Thoracic aorta (tissue), 2 donors: ENCODE measurements around the gene LIF. TPM values are rescaled to one million over a fixed set of nuclear protein-coding genes. Genes with fewer than 3 reads are reported as not detected.

ENCODE experiments used
- ATAC-seq: fragments of 150-250 bp; one replicate; pipeline ENCODE4 v1.8.0; 2017; ENCODE audit warnings: low read depth; ENCODE audit not compliant: insufficient number of reproducible peaks, low FRiP score
- DNase-seq: peaks from one replicate; pipeline ENCODE4 v3.0.0-alpha.2; 2020; ENCODE audit warnings: low spot score
- H3K27ac ChIP-seq, 2 donors: fragments of 200-600 bp; sonication (generic); 1 replicate in 1 of 2; 2 replicates in 1 of 2; pipeline ENCODE4 v1.5.1; 2016; ENCODE audit warnings: mild to moderate bottlenecking in 2 of 2, moderate library complexity in 2 of 2
- H3K27me3 ChIP-seq: fragments of 200-600 bp; sonication (generic); replicated peaks from 2 replicates; pipeline ENCODE4 v1.6.0; 2016; ENCODE audit warnings: mild to moderate bottlenecking; ENCODE audit not compliant: insufficient read depth
- H3K36me3 ChIP-seq: fragments of 200-600 bp; sonication (generic); one replicate; pipeline ENCODE4 v1.5.1; 2016
- H3K4me1 ChIP-seq, 2 donors: fragments of 200-600 bp; sonication (generic); 1 replicate in 1 of 2; 2 replicates in 1 of 2; pipeline versions ENCODE4 v1.5.1 to v1.6.0; 2016; ENCODE audit warnings: low read depth in 2 of 2, mild to moderate bottlenecking in 1 of 2; ENCODE audit not compliant: control insufficient read depth in 1 of 2
- H3K4me3 ChIP-seq: fragments of 200-600 bp; sonication (generic); 2 replicates; pipeline ENCODE4 v1.5.1; 2016; ENCODE audit warnings: mild to moderate bottlenecking
- H3K9me3 ChIP-seq: fragments of 200-600 bp; sonication (generic); 2 replicates; pipeline ENCODE4 v1.5.1; 2016
- total RNA-seq, 2 donors: library from RNA; depleted of rRNA; stranded (reverse); fragments of >200 nt; gene quantifications; one replicate each; pipeline versions ENCODE4 v1.1.0 to v1.2.3, GENCODE V29; 2016
- TF ChIP-seq, protein P1 (sequence below): fragments of 200-600 bp; sonication (generic); IDR thresholded peaks from one replicate; pipeline ENCODE4 v1.5.1; 2019; ENCODE audit warnings: antibody characterized with exemption

LIF gene
- total RNA-seq, 2 donors from 2014 or later, result 1.4 to 11.3 TPM

- no peaks in the 10 kb centered on the region for H3K4me1 ChIP-seq
- H3K36me3 ChIP-seq, result no peaks in the 10 kb centered on the region
- no peak for ATAC-seq
- H3K4me3 ChIP-seq, result no peak overlapping the region
- TF ChIP-seq, protein P1, sequence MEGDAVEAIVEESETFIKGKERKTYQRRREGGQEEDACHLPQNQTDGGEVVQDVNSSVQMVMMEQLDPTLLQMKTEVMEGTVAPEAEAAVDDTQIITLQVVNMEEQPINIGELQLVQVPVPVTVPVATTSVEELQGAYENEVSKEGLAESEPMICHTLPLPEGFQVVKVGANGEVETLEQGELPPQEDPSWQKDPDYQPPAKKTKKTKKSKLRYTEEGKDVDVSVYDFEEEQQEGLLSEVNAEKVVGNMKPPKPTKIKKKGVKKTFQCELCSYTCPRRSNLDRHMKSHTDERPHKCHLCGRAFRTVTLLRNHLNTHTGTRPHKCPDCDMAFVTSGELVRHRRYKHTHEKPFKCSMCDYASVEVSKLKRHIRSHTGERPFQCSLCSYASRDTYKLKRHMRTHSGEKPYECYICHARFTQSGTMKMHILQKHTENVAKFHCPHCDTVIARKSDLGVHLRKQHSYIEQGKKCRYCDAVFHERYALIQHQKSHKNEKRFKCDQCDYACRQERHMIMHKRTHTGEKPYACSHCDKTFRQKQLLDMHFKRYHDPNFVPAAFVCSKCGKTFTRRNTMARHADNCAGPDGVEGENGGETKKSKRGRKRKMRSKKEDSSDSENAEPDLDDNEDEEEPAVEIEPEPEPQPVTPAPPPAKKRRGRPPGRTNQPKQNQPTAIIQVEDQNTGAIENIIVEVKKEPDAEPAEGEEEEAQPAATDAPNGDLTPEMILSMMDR, result no peak
- no peaks in the 10 kb centered on the region for H3K27me3 ChIP-seq
- DNase-seq, result no peak
- H3K9me3 ChIP-seq, result no peaks in the 10 kb centered on the region
- H3K27ac ChIP-seq, result no peak overlapping the region
Observed at GRCh38 chr22:30227438-30228228, 18.9 kb downstream of the LIF start.

- Histone ChIP-seq H3K27me3 (no peaks in the 10 kb centered on the region), H3K4me1 (no peaks in the 10 kb centered on the region), H3K4me3 (no peak overlapping the region), H3K27ac (no peak overlapping the region), H3K9me3 (no peaks in the 10 kb centered on the region), H3K36me3 (no peaks in the 10 kb centered on the region)
- TF ChIP-seq, protein P1, result no peak
- DNase-seq (no peak), ATAC-seq (no peak)
Observed at GRCh38 chr22:30226192-30226832, 20.2 kb downstream of the LIF start.

DNA sequence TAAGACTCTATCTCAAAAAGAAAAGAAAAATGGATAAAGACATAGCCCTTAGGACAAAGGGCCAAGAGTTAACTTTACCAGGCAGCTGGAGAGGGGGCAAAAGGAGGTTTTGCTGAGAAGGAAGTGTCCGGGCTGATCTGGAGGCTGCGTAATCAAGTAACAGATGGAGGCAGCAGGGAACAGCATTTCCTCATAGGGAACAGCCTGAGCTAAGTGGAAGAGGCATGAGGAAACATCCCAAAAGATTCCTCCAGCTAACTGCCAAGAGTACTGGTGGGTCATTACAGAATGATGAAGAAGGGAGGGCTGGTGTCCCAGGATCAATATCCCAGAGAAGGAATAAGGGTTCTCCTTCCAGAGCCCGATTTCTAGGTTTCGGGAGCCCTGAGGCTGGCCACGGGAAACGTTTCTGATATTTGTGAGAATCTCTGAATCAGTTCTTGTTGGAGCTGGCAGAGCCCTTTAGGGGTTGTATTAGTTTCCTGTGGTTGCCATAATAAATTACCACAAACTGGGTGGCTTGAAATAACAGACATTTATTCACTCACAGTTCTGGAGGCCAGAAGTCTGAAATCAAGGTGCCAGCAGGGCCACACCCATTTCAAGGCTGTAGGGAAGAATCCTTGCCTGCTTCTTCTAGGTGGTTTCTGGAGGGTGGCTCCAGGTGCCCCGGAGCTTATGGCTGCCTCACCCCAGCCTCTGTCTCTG lies 21.2 kb downstream of the LIF start:
- no peaks in the 10 kb centered on the region for H3K4me1 ChIP-seq
- H3K9me3 ChIP-seq, result no peaks in the 10 kb centered on the region
- H3K36me3 ChIP-seq, result no peaks in the 10 kb centered on the region
- H3K27me3 ChIP-seq, result no peaks in the 10 kb centered on the region
- no peak for DNase-seq
- no peak overlapping the region for H3K27ac ChIP-seq
- TF ChIP-seq, protein P1, result no peak
- no peak for ATAC-seq
- H3K4me3 ChIP-seq, result no peak overlapping the region

- Histone ChIP-seq H3K36me3 (no peaks in the 10 kb centered on the region), H3K4me3 (no peak overlapping the region), H3K4me1 (no peaks in the 10 kb centered on the region), H3K9me3 (no peaks in the 10 kb centered on the region), H3K27ac (no peak overlapping the region), H3K27me3 (no peaks in the 10 kb centered on the region)
- DNase-seq (no peak), ATAC-seq (no peak)
- TF ChIP-seq, protein P1, result no peak
Observed at GRCh38 chr22:30224161-30224857, 22.2 kb downstream of the LIF start.

DNA sequence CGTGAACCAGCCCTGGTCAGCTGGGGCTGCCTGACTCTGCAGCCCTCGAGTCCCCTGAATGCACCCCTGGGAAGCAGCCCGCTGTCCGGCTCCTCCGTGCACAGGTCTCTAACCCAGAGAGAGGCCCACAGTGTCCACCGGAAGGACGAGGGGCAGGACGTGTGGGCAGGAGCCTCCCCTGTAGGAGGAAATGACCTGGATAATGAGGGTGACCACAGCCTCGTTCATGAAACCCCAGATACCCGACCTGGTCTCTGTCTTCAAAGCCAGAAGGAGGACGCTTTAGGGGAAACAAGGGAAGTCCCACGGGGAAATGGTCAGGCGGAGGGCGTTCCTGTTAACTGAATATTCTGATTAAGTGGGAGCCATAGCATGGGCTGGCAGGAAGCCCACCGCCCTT lies 23.3 kb downstream of the LIF start:
- peaks cover 3 to 4% of the 10 kb centered on the region in 2 donors for H3K4me1 ChIP-seq
- H3K27me3 ChIP-seq, result no peaks in the 10 kb centered on the region
- ATAC-seq (no peak), DNase-seq (no peak)
- no peak overlapping the region for H3K27ac ChIP-seq
- TF ChIP-seq, protein P1, result no peak
- H3K4me3 ChIP-seq, result no peak overlapping the region
- H3K36me3 ChIP-seq, result no peaks in the 10 kb centered on the region
- no peaks in the 10 kb centered on the region for H3K9me3 ChIP-seq
